NCI-H446 (cell line): ENCODE measurements around the gene PLA2G6.

Source experiments
- DNase-seq, 2 experiments: peaks; one replicate each; lab custom pipeline; 2025; lab: John Stamatoyannopoulos, UW

Gene PLA2G6

DNA sequence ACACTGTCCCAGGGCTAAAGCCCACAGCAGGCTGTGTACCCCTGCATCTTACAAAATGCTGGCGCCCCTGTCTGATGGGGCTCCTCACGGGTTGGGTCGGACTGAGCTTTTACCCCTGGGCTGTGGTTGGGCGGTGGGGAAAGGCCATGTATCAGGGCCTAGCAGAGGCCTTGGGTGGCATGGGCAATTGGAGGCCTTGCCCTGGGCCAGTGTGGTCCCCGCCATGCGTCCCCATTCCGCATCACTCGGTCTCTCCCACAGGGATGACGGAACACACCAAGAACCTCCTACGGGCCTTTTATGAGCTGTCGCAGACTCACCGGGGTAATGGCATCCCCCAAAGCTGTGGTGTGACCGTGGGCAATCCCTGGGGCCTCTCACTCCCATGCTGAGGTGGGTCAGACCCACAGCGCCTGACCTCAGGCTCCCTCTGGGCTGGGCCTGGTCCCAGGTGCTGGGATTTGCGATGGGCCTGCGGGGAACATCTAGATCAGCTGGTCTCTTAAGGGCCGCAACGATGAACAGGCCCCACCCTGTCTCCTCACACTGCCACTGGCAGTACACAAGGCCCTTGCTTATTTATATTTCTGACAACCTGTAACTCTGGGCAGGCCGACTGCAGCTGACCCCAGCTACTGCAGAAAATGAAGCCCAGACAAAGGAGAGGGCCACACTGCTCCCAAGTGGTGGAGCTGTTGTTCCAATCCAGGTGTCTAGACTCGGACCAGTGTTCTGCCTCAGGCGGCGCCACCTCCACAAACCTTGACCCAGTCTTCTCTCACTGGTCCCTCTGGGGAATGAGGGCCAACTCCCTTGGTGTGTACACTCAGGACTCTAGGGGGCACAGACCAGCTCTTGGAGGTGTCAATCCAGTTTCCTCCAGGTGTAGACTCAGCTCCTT is 110.0 kb downstream of the PLA2G6 start:
- DNase-seq, result no peak

GRCh38 chr22:38070250-38070921 is 111.2 kb downstream of the PLA2G6 start:
- peak in 1 of 2 experiments; percentile 44 for DNase-seq

- DNase-seq, result peak in 1 of 2 experiments; percentile 56
These were observed 112.0 kb downstream of the PLA2G6 start for GRCh38 chr22:38069372-38070249.

- no peak for DNase-seq
These were observed 112.8 kb downstream of the PLA2G6 start for GRCh38 chr22:38068641-38069371.

DNA sequence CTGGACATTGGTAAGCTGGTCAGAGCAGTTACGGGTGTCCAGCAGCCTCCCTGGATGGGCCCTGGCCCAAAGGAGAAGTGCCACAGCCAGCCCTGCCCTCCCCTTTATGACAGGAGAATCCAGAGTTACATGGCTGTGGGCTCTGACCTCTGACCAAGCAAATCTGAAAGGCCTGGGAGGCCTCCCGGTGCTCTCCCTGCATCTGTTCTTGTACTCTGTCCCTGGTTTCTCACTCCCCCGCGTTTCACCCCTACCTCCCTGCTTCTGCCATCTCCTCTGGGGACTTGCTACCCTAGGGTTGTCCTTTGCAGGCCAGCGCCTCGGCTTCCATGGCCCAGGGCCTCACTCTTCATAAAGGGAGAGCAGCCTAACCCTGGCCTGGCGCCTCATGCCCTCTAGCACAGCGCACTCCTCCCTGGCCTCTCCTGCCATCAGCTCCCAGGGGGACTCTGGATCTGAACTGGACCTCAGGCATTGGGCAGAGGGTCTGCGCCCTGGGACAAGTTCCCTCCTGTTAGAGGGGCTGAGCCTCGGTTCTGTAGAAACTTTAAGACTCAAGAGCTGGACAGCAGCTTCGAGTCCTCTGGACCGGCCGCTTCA is 113.8 kb downstream of the PLA2G6 start:
- DNase-seq, result no peak

- DNase-seq, result no peak
These were observed 114.6 kb downstream of the PLA2G6 start for GRCh38 chr22:38067028-38067415.

DNA sequence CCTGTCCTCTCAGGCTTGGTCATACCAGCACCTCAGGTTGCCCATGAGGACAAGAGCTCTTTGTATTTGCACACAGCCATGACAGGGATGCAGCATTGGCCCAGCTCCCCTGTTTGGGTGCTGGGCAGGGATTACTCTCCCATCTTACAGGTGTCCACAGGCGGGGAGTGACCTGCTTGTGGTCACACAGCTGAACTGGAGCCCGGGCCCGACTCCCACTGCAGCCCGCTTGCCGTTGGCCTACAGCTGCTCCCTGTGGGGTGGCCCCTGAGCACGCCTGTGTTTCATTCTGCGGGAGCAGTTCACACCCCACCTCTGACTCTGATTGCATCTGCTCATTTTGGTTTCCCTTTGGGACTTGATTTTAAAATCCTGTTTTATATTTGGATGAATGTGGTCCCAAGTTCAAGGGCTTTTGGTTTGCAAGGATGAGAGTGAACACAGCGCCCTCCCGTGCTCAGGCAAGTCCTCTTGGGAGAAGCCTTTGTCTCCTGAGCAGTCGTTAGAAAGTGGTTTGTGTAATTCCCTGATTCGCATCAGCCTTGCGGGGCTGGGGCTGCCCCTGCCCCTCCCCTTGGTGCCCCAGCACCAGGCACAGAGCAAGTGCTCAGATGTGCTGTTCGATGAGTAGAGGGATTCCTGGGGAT is 115.1 kb downstream of the PLA2G6 start:
- no peak for DNase-seq

DNA sequence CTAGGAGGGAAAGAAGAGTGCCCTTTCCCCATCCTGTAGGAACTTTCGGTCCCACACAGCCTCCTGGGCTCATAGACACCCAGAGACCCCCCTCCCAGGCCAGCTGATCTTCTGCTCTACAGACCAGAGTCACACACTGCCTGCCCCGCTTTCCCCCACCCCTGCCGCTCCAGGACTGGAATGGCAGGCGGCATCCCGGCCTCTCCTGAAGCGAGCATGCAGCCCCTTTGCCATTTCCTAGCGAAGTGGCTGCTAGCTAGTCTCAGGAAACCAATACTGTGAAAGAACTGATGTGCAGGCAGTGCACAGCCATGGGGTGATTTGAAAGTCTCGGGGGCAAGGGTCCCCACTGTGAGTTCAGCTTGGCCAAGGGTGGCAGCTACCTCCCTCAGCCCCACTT is 116.1 kb downstream of the PLA2G6 start:
- DNase-seq, result no peak

DNA sequence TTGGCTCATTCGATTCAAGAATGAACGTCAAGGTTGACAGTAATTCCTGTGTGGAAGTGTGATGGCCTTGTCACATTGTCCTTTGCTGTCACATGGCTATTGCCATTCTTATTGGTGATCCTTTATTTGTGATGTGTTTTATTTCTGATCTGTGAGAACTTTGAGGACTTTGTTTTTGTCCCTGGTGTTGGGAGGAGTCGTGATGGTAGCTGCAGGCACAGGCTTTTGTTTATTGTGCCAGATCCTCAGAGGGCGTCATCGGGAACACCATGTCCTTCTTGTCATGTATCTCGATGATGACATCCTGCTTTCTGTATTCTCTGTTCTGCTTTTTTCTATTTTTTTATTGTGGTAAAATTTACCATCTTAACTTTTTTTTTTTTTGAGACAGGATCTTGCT is 118.8 kb downstream of the PLA2G6 start:
- no peak for DNase-seq
